Vagina (tissue), 2 donors: Measurements from ENCODE around the gene SLC25A47. TPM values are rescaled to one million over a fixed set of nuclear protein-coding genes. Genes with fewer than 3 reads are reported as not detected.
A peak's percentile ranks its signal among the peaks of the same experiment; 100 is the strongest.
"Not testable (repeated sequence)": the region's sequence is repeated elsewhere in the genome, so short reads cannot be mapped to it uniquely, and the experiment has no call there.

Source experiments
- DNase-seq, 2 donors: peaks; one replicate each; pipeline ENCODE4 v3.0.0-alpha.2; 2017; ENCODE audit errors: extremely low spot score in 2 of 2
- H3K27ac ChIP-seq: fragments of 200-600 bp; sonication (generic); one replicate; pipeline ENCODE4 v1.5.1; 2019
- H3K27me3 ChIP-seq: fragments of 200-600 bp; sonication (generic); one replicate; pipeline ENCODE4 v1.5.1; 2019
- H3K36me3 ChIP-seq, 2 donors: fragments of 200-600 bp; sonication (generic); one replicate each; pipeline ENCODE4 v1.5.1; 2017 to 2019
- H3K4me1 ChIP-seq: fragments of 200-600 bp; sonication (generic); one replicate; pipeline ENCODE4 v1.5.1; 2019
- H3K4me3 ChIP-seq, 2 donors: fragments of 200-600 bp; sonication (generic); 1 replicate in 1 of 2; 2 replicates in 1 of 2; pipeline ENCODE4 v1.5.1; 2016 to 2019
- H3K9me3 ChIP-seq: fragments of 200-600 bp; sonication (generic); one replicate; pipeline ENCODE4 v1.5.1; 2019
- POLR2A ChIP-seq, 2 donors: fragments of 450-650 bp; IDR thresholded peaks; one replicate each; pipeline ENCODE4 v1.6.1; 2017; ENCODE audit warnings: antibody characterized with exemption in 2 of 2, mild to moderate bottlenecking in 2 of 2, moderate library complexity in 2 of 2
- POLR2AphosphoS5 ChIP-seq, 2 donors: sonication (generic); formaldehyde crosslinking; IDR thresholded peaks; one replicate each; pipeline ENCODE4 v1.9.0; 2017; ENCODE audit warnings: antibody characterized with exemption in 2 of 2, mild to moderate bottlenecking in 2 of 2, low read depth in 1 of 2; ENCODE audit not compliant: insufficient read depth in 1 of 2
- intact Hi-C: fragments of 100-400 bp; cut with DNase I; formaldehyde crosslinking; loops from one replicate; pipeline ENCODE4 v1.15.1; 2023
- total RNA-seq: library from RNA; depleted of rRNA; stranded (reverse); fragments of >200 nt; gene quantifications from one replicate; pipeline ENCODE4 v1.2.3, GENCODE V29; 2016
- TF ChIP-seq, protein P1 (sequence below), 3 experiments: fragments of 450-650 bp in 2 of 3; fragments of 200-600 bp in 1 of 3; sonication (generic) in 1 of 3; IDR thresholded peaks; one replicate each; pipeline ENCODE4 v1.5.1; 2017 to 2019; ENCODE audit warnings: antibody characterized with exemption in 3 of 3, mild to moderate bottlenecking in 2 of 3, moderate library complexity in 2 of 3

Gene SLC25A47
- total RNA-seq, 1 donor from 2014 or later, result not detected

DNA sequence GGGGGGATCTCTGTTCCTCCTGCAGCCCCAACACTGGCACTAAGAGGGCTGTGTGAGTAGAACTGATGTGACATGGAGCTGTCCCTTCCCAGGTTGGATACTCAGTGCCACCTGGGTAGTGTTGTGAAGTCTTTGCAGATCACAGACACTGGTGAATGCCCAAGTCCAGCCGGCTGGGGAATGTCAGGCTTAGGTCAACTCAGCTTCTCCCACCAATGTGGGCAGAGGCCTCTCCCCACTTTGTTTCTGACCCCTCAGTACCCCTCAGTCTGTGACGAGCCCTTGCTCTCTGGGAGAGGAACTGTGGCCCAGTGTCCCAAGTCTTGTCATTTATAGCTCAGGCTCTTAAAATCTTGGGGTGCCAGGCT is 28.2 kb upstream of the SLC25A47 start:
- Histone ChIP-seq H3K27me3 (no peaks in the 10 kb centered on the region), H3K4me1 (peaks cover 26% of the 10 kb centered on the region), H3K27ac (no peak overlapping the region), H3K36me3 (peaks cover 0 to 8% of the 10 kb centered on the region in 2 donors), H3K9me3 (no peaks in the 10 kb centered on the region), H3K4me3 (no peak overlapping the region)
- intact Hi-C loops, result no loop called here
- no peak for DNase-seq
- no peak for TF ChIP-seq POLR2A (IDR thresholded peaks at IDR 0.05)
- TF ChIP-seq, protein P1, sequence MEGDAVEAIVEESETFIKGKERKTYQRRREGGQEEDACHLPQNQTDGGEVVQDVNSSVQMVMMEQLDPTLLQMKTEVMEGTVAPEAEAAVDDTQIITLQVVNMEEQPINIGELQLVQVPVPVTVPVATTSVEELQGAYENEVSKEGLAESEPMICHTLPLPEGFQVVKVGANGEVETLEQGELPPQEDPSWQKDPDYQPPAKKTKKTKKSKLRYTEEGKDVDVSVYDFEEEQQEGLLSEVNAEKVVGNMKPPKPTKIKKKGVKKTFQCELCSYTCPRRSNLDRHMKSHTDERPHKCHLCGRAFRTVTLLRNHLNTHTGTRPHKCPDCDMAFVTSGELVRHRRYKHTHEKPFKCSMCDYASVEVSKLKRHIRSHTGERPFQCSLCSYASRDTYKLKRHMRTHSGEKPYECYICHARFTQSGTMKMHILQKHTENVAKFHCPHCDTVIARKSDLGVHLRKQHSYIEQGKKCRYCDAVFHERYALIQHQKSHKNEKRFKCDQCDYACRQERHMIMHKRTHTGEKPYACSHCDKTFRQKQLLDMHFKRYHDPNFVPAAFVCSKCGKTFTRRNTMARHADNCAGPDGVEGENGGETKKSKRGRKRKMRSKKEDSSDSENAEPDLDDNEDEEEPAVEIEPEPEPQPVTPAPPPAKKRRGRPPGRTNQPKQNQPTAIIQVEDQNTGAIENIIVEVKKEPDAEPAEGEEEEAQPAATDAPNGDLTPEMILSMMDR (IDR thresholded peaks at IDR 0.05), result no peak
- no peak for TF ChIP-seq POLR2AphosphoS5 (IDR thresholded peaks at IDR 0.05; ENCODE audit: insufficient read depth in 1 of 2, low read depth in 1 of 2)

DNA sequence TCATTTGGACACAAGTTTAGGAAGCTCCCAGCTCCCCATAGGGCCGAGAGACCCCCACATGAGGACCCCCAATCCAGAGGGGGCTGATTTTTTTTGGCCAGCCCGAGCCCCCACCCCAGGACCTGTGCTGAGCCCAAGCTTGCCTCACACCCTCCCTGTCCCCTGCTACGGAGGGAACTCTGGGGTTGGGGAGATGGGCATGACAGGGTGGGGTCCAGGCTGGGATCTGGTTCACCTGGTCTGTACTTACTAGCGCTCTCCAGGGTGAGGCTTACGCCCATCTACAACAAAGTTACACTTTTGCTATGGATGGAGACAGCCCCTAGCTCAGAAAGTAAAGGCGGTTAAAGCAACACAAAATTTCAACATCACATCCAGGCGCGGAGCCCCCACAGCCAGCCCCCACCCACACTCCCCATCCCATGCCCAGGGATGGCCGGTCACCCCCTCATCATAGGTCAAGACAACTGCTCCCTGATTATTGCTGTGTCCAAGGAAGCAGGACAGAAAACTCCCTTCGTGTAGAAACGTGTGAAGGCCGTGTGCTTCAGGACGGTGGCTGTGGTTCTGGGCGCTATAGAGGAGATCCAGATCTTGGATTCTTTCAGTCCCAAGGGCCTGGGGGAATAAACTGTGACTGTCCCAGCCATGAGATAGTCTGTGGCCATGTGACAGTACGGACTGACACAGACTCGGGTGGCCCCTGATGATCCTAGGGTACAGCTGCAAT is 27.6 kb upstream of the SLC25A47 start:
- no peaks in the 10 kb centered on the region for H3K27me3 ChIP-seq
- TF ChIP-seq POLR2A (IDR thresholded peaks at IDR 0.05) (no peak), POLR2AphosphoS5 (IDR thresholded peaks at IDR 0.05; ENCODE audit: insufficient read depth in 1 of 2, low read depth in 1 of 2) (no peak)
- TF ChIP-seq, protein P1 (IDR thresholded peaks at IDR 0.05), result no peak
- H3K27ac ChIP-seq, result no peak overlapping the region
- intact Hi-C loops, result no loop called here
- peaks cover 0 to 8% of the 10 kb centered on the region in 2 donors for H3K36me3 ChIP-seq
- DNase-seq, result no peak
- H3K4me1 ChIP-seq, result peaks cover 26% of the 10 kb centered on the region
- H3K9me3 ChIP-seq, result no peaks in the 10 kb centered on the region
- H3K4me3 ChIP-seq, result no peak overlapping the region

DNA sequence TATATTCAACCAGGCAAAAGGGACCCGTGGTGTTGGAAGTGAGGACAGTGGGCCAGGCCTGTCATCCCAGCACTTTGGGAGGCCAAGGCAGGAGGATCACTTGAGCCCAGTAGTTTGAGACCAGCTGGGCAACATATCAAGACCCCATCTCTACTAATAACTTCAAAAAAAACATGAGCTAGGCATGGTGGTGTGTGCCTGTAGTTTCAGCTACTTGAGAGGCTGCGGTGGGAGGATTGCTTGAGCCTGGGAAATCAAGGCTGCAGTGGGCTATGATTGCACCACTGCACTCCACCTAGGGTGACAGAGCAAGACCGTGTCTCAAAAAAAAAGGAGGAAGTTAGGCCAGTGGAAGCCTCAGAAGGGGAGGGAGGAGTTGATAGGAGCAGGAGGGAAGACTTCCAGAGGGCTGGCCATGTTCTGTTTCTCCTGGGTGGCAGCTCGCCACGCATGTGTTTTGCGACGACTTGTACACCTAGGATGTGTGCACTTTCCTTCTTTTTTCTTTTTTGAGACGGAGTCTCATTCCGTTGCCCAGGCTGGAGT is 27.0 kb upstream of the SLC25A47 start:
- intact Hi-C loops, result no loop called here
- no peak overlapping the region for H3K4me3 ChIP-seq
- peaks cover 0 to 3% of the 10 kb centered on the region in 2 donors for H3K36me3 ChIP-seq
- peaks cover 26% of the 10 kb centered on the region for H3K4me1 ChIP-seq
- no peaks in the 10 kb centered on the region for H3K27me3 ChIP-seq
- TF ChIP-seq, protein P1 (IDR thresholded peaks at IDR 0.05), result no peak
- TF ChIP-seq POLR2A (IDR thresholded peaks at IDR 0.05), result no peak
- H3K9me3 ChIP-seq, result no peaks in the 10 kb centered on the region
- no peak overlapping the region for H3K27ac ChIP-seq
- no peak for DNase-seq

DNA sequence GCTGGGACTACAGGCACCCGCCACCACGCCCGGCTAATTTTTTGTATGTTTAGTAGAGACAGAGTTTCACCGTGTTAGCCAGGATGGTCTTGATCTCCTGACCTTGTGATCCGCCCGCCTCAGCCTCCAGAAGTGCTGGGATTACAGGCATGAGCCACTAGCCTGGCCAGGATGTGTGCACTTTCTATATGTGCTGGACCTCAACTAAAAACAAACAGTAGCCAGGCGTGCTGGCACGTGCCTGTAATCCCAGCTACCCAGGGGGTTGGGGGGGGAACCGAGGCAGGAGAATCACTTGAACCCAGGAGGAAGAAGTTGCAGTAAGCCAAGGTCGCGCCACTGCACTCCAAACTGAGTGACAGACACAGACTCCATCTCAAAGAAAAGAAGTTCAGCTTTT is 26.4 kb upstream of the SLC25A47 start:
- DNase-seq, H3K36me3 ChIP-seq, intact Hi-C loops, H3K9me3 ChIP-seq, H3K4me3 ChIP-seq, H3K27me3 ChIP-seq: not testable (repeated sequence)
- Histone ChIP-seq H3K4me1 (peaks cover 26% of the 10 kb centered on the region), H3K27ac (peak overlapping the region; percentile 90)

DNA sequence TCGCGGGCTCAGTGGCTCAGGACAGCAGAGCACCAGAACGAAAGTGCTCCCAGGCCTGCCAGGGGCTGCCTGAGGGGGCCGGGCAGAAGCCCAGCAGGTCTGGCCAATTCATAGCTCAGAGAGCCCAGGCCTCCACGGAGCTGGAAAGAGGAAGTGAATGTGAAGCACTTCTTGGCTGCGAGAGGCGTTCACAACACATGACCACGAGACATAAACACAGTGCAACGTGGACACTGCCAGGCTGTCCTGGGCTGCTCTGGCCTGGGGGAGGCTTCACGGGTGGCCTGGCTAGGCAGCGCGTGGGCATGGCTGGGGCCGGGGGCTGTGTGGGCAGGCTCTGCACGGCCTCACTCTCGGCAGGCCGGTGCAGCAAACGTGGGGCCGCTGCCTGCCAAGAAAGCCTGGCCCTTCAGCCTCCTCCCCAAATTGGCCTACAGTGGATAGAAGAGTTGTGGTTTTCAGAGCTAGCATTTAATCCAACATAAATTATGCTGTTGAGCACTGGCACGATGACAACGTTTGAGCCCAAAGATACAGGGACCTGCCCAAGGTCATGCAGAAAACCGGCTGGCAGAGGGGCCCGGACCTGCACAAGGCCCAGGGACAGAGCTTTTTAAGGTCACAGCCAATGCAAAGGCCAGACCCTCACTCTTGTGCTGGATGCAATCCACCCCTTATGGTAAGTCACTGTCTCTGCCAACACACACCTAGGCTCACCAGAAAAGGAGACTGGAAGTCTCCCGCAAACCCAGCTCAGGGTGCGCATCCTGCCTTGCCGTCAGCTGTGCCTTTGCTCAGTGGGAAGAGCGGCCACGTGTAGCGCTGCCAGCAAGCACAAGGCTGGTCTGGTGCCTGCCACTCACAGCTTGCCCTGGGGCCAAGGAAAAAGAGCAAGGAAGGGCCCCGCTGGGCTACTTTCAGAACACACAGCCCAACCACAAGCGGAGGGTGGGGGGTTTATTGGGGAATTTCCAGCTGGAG is 25.5 kb upstream of the SLC25A47 start:
- H3K4me1 ChIP-seq, result peaks cover 34% of the 10 kb centered on the region
- DNase-seq, result no peak
- intact Hi-C loops, result no loop called here
- peak overlapping the region; percentile 90 for H3K27ac ChIP-seq
- H3K4me3 ChIP-seq, result peak overlapping the region; percentile 9 to 24
- no peaks in the 10 kb centered on the region for H3K36me3 ChIP-seq
- no peaks in the 10 kb centered on the region for H3K27me3 ChIP-seq
- H3K9me3 ChIP-seq, result no peaks in the 10 kb centered on the region
- TF ChIP-seq, protein P1 (IDR thresholded peaks at IDR 0.05), result no peak
- TF ChIP-seq POLR2A (IDR thresholded peaks at IDR 0.05), result no peak
- peak; percentile 61 to 62 for TF ChIP-seq POLR2AphosphoS5 (IDR thresholded peaks at IDR 0.05; ENCODE audit: insufficient read depth in 1 of 2, low read depth in 1 of 2)
